Gastrocnemius medialis (tissue), 4 donors: Measurements from ENCODE around the gene DPYD.

ENCODE experiments used
- CTCF ChIP-seq, 5 experiments: fragments of 450-650 bp in 3 of 5; fragments of 200-600 bp in 2 of 5; sonication (generic) in 2 of 5; IDR thresholded peaks in 4 of 5; conservative IDR thresholded peaks in 1 of 5; 1 replicate in 4 of 5; 2 replicates in 1 of 5; pipeline ENCODE4 v1.5.1; 2016 to 2019; ENCODE audit warnings: antibody characterized with exemption in 5 of 5, mild to moderate bottlenecking in 3 of 5, moderate library complexity in 3 of 5
- POLR2A ChIP-seq, 2 donors: fragments of 450-650 bp; IDR thresholded peaks; one replicate each; pipeline ENCODE4 v1.6.1; 2017; ENCODE audit warnings: antibody characterized with exemption in 2 of 2, mild to moderate bottlenecking in 2 of 2, moderate library complexity in 2 of 2

- TF ChIP-seq CTCF (IDR thresholded peaks at IDR 0.05 in 4 of 5, conservative IDR thresholded peaks at IDR 0.05 in 1 of 5) (no peak), POLR2A (IDR thresholded peaks at IDR 0.05) (no peak)
These were observed 553.9 kb downstream of the DPYD start for GRCh38 chr1:97366984-97367383.
